Right atrium auricular region (tissue), 2 donors: ENCODE results near the gene CACNA2D4. TPM values are rescaled to one million over a fixed set of nuclear protein-coding genes. Genes with fewer than 3 reads are reported as not detected.

Experiments used
- DNase-seq: peaks from one replicate; pipeline ENCODE4 v3.0.0-alpha.2; 2019; ENCODE audit warnings: low spot score
- H3K27ac ChIP-seq, 2 donors: fragments of 200-600 bp; sonication (generic); 1 replicate in 1 of 2; 2 replicates in 1 of 2; pipeline ENCODE4 v1.5.1; 2016 to 2019
- H3K27me3 ChIP-seq, 2 donors: fragments of 200-600 bp; sonication (generic); one replicate each; pipeline versions ENCODE4 v1.5.1 to v1.6.0; 2017 to 2019
- H3K36me3 ChIP-seq: fragments of 200-600 bp; sonication (generic); one replicate; pipeline ENCODE4 v1.5.1; 2016
- H3K4me1 ChIP-seq, 2 donors: fragments of 200-600 bp; sonication (generic); one replicate each; pipeline versions ENCODE4 v1.5.1 to v1.6.0; 2017 to 2019
- H3K4me3 ChIP-seq, 2 donors: fragments of 200-600 bp; sonication (generic); 1 replicate in 1 of 2; 2 replicates in 1 of 2; pipeline ENCODE4 v1.5.1; 2017 to 2019; ENCODE audit warnings: mild to moderate bottlenecking in 1 of 2, moderate library complexity in 1 of 2
- H3K9me3 ChIP-seq, 2 donors: fragments of 200-600 bp; sonication (generic); one replicate each; pipeline ENCODE4 v1.5.1; 2019
- total RNA-seq, 2 donors: library from RNA; depleted of rRNA; stranded (reverse); fragments of >200 nt; gene quantifications; one replicate each; pipeline ENCODE4 v1.1.0, GENCODE V29; 2016
- TF ChIP-seq, protein P1 (sequence below), 2 donors: fragments of 200-600 bp; sonication (generic); IDR thresholded peaks; one replicate each; pipeline ENCODE4 v1.5.1; 2019; ENCODE audit warnings: antibody characterized with exemption in 2 of 2

The CACNA2D4 gene
- total RNA-seq, 2 donors from 2014 or later = 1.6 to 4.1 TPM

DNA sequence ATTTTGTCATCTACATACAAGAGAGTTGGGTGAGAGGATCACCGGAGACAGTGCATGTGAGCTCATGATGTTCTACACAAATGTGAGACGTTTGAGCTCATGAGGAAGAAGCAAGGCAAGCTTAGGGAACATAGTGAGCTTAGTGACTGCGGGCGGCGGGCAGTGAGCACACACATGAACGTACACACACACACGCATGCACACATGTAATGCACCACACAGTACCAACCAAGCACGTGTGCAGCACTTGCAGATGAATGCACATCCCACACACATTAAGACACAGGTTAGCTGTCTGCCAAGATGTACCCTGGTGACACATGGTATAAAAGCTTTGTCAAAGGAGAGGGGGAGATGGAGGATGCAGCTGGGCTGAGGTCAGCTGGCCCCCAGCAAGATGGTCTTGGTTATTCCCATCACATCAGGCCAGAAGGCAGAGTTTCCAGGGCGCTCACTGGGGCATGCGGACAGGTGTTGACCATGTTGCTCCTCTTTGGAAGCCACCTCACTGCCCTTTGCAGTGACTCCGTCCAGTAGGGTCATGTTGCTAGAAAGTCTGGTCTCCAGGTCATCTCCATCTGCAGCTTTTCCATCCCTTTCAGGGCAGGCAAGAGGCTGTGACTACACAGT lies 8.7 kb upstream of the CACNA2D4 start:
- Histone ChIP-seq H3K36me3 (no peaks in the 10 kb centered on the region), H3K27ac (no peak overlapping the region), H3K9me3 (no peaks in the 10 kb centered on the region), H3K27me3 (no peaks in the 10 kb centered on the region), H3K4me3 (no peak overlapping the region), H3K4me1 (peaks cover 0 to 43% of the 10 kb centered on the region in 2 donors)
- TF ChIP-seq, protein P1, sequence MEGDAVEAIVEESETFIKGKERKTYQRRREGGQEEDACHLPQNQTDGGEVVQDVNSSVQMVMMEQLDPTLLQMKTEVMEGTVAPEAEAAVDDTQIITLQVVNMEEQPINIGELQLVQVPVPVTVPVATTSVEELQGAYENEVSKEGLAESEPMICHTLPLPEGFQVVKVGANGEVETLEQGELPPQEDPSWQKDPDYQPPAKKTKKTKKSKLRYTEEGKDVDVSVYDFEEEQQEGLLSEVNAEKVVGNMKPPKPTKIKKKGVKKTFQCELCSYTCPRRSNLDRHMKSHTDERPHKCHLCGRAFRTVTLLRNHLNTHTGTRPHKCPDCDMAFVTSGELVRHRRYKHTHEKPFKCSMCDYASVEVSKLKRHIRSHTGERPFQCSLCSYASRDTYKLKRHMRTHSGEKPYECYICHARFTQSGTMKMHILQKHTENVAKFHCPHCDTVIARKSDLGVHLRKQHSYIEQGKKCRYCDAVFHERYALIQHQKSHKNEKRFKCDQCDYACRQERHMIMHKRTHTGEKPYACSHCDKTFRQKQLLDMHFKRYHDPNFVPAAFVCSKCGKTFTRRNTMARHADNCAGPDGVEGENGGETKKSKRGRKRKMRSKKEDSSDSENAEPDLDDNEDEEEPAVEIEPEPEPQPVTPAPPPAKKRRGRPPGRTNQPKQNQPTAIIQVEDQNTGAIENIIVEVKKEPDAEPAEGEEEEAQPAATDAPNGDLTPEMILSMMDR (IDR thresholded peaks at IDR 0.05) = no peak
- peak; percentile 44 for DNase-seq

DNA sequence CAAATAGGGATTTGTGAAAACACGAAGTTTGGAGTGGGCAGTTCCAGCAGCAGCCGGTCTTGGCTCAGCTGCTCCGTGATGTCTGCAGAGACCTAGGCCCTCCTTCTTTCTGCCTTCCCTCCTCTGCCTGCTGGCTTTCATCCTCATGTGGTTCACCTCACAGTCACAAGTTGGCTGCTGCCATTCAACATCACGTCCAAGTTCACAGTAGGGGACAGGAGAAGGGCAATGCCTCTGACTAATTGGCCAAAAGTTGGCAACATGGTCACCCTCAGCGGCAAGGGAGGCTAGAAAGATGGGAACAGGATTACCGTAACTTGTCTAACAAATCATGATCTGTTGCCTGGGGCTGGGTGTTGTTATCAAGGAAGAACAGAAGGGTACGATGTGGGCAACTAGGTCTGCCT lies 7.8 kb upstream of the CACNA2D4 start:
- TF ChIP-seq, protein P1 (IDR thresholded peaks at IDR 0.05) = no peak
- H3K27me3 ChIP-seq = no peaks in the 10 kb centered on the region
- peaks cover 0 to 36% of the 10 kb centered on the region in 2 donors for H3K4me1 ChIP-seq
- no peak overlapping the region for H3K4me3 ChIP-seq
- DNase-seq = peak; percentile 50
- no peak overlapping the region for H3K27ac ChIP-seq
- no peaks in the 10 kb centered on the region for H3K36me3 ChIP-seq
- H3K9me3 ChIP-seq = no peaks in the 10 kb centered on the region

DNA sequence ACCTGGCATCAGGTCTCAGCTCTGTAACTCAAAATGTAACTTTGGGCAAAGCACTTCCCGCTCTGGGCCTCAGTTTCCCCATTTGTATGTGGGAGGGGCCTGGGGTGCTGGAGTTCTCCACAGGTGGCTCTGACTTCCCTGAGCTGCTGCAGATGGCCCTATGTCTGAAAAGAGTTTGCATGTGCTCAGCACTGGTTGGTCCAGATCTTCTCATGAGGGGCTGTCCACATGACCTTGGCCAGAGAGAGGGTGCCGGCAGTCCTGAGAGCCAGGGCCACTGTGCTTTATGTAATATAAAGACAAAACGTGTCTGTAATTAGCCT lies 7.2 kb upstream of the CACNA2D4 start:
- TF ChIP-seq, protein P1 (IDR thresholded peaks at IDR 0.05) = no peak
- Histone ChIP-seq H3K36me3 (no peaks in the 10 kb centered on the region), H3K27ac (no peak overlapping the region), H3K9me3 (no peaks in the 10 kb centered on the region), H3K4me3 (no peak overlapping the region), H3K27me3 (no peaks in the 10 kb centered on the region), H3K4me1 (peaks cover 0 to 36% of the 10 kb centered on the region in 2 donors)
- peak; percentile 21 for DNase-seq

DNA sequence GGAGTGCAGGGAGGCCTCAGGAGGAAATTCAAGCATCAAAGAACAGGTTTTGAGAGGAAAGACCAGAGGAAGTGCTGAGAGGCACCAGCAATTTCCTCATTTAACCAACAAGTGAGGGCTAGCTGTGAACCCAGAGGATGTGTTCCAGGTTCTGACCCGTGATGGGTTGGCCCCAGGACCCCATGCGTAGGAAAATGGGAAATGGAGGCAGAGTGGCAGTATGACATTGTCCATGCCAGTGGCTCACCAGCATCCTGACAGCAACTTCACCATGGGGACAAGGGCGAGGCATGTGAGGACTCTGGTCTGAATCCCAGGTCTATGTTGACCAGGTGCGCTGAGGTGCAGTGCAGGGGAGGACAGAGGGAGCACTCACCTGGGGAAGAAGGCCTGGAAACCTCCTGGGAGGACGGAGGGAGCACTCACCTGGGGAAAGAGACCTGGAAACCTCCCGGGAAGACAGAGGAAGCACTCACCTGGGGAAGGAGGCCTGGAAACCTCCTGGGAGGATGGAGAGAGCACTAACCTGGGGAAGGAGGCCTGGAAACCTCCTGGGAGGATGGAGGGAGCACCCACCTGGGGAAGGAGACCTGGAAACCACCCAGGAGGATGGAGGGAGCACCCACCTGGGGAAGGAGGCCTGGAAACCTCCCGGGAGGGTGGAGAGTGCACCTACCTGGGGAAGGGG lies 6.7 kb upstream of the CACNA2D4 start:
- H3K4me1 ChIP-seq = peaks cover 0 to 36% of the 10 kb centered on the region in 2 donors
- H3K27ac ChIP-seq = no peak overlapping the region
- no peaks in the 10 kb centered on the region for H3K27me3 ChIP-seq
- no peaks in the 10 kb centered on the region for H3K9me3 ChIP-seq
- H3K4me3 ChIP-seq = no peak overlapping the region
- TF ChIP-seq, protein P1 (IDR thresholded peaks at IDR 0.05) = no peak
- peak; percentile 54 for DNase-seq
- H3K36me3 ChIP-seq = no peaks in the 10 kb centered on the region

DNA sequence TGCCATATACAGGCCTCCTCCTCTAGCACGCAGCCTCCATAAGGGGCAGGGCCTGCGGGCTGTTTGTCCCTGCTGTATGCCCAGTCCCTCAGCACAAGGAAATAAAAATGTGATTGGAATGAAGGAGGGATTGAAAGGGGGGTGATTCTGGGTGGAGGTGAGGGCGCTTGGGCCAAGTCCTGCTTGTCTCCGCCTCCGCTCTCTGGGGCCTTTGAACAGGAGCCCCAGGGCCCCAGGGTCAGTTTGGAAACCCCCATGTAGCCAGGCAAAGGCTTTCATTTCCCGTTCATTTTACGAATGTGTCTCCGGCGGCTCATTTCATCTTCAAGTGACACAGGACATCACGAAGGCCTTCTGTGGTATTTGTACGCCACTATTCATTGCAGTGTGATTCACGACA lies 4.5 kb upstream of the CACNA2D4 start:
- H3K4me1 ChIP-seq = peaks cover 0 to 38% of the 10 kb centered on the region in 2 donors
- no peaks in the 10 kb centered on the region for H3K27me3 ChIP-seq
- no peak overlapping the region for H3K27ac ChIP-seq
- H3K9me3 ChIP-seq = no peaks in the 10 kb centered on the region
- TF ChIP-seq, protein P1 (IDR thresholded peaks at IDR 0.05) = no peak
- no peaks in the 10 kb centered on the region for H3K36me3 ChIP-seq
- no peak overlapping the region for H3K4me3 ChIP-seq
- DNase-seq = no peak
